COLO668 (cell line): ENCODE measurements around the gene ARHGDIG.
"Not testable (repeated sequence)": the region's sequence is repeated elsewhere in the genome, so short reads cannot be mapped to it uniquely, and the experiment has no call there.

Experiments used
- DNase-seq: peaks from one replicate; lab custom pipeline; 2025; ENCODE audit not compliant: unreplicated experiment; lab: John Stamatoyannopoulos, UW

ARHGDIG gene

DNA sequence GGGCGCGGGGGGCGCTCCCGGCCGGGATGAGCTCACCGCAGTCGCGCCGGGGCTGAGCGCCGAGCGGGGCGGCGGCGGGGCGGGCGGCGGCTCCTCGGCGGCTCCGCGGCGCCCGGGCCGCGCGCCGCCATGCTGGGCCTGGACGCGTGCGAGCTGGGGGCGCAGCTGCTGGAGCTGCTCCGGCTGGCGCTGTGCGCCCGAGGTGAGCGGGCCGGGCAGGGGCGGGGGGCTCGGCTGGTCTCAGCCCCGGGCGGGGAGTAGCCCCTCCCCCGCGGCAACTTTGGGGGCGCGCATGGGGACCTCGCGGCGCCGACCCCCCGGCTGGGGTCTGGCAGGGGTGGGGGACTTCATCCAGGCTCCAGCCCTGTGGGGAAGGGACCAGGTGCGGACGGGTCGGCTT, at the start of gene ARHGDIG:
ARHGDIG (plus strand) TSS at position 40 of the 400 bp plus-strand sequence; CDS start at position 130, 90 bp downstream.
- no peak for DNase-seq

DNA sequence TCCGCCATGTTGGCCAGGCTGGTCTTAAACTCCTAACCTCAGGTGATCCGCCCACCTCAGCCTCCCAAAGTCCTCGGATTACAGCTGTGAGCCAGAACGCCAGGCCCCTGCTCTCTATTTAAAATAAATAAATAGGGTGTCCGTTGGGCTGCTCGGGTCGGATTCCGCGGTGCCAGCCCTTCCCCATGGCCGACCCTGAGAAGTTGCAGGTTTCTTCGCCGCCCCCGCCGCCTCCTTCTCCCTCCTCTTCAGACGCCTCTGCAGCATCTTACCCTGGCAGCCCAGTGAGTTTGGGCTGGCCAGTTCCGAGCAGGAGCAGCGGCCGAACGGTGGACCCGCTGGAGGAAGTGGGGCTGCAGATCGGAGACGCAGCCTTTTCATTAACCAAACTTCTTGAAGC, 49.4 kb upstream of the ARHGDIG start:
- DNase-seq, result no peak

DNA sequence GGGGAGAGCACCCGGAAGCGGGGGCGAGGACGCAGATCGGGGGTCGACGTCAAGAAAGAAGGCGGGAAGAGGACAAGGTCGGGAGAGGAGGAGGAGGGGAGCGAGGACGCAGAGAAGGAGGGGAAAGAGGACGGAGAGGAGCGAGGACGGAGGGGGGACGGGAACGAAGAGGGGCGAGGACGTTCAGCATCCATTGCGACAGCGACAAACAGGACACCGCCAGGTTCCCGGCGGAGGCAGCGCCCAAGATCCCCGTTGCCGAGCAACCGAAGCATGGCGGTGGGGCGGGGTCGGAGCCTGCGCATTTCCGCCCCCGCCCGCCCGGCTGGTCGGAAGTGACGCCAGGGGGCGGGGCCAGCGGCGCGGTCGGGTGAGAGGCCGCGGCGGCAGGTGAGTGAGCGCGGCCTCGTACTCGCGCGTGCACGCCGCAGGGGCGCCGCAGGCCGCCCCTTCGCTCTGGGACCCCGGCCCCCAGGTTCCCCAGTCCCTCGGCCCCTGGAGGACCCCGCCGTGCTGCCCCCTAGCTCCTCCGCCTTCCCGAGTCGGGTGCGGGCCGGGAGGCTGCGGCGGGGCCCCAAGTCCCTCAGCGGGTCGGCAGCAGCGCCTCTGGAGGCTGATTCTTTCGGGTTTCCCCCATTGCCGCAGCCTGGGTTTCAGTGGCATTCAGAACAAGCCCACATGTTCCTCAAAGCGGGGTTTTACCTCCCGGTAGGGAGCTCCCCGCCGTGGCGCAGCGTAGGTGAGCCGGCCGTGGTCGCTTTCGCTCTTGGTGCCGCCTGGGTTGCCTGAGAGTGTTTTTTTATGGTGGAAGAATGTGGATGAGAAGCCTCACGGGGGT, 45.7 kb upstream of the ARHGDIG start, which contains the start of gene FAM234A:
FAM234A (plus strand) TSS at position 354 of the 838 bp plus-strand sequence. CDS start 19,593 bp downstream, outside the sequence.
- DNase-seq, result peak; percentile 98

DNA sequence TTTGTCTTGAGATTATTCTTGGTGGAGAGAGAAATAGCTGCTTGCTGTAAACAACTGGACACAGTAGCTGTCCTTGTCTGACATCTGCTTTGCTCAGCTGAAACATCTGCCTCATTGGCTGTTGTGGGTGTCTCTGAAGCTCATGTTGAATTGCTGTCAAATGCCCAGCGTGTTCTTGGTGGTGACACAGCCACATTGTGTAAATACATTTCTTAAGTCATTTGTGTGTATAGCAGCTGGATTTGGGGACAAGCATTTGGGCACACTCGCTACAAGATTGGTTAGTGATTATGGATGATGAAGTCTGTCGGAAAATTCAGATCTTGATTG, 40.5 kb upstream of the ARHGDIG start:
- DNase-seq, result no peak

DNA sequence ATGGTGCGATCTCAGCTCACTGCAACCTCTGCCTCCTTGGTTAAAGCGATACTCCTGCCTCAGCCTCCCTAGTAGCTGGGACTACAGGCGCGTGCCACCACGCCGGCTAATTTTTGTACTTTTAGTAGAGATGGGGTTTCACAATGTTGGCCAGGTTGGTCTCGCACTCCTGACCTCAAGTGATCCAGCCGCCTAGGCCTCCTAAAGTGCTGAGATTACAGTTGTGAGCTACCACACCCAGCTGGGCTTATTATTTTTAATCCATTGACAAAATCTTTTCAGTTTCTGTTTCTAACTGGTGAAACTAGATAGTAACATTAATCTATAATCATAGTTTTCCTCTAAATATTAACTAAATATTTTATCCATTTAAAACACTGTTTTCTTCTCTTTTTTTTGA, 39.8 kb upstream of the ARHGDIG start:
- DNase-seq, result no peak

DNA sequence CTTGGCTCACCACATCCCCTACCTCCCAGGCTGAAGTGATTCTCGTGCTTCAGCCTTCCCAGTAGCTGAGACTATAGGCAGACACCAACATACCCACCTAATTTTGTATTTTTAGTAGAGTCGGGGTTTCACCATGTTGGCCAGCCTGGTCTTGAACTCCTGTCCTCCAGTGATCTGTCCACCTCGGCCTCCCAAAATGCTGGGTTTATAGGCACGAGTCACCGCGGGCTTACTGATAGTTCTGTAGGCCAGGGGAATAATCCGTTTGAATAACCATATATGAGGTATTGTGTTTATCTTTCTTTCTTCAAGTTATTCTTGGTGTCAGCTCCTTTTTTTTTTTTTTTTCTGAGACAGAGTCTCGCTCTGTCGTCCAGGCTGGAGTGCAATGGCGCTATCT, 38.1 kb upstream of the ARHGDIG start:
- DNase-seq, result no peak

DNA sequence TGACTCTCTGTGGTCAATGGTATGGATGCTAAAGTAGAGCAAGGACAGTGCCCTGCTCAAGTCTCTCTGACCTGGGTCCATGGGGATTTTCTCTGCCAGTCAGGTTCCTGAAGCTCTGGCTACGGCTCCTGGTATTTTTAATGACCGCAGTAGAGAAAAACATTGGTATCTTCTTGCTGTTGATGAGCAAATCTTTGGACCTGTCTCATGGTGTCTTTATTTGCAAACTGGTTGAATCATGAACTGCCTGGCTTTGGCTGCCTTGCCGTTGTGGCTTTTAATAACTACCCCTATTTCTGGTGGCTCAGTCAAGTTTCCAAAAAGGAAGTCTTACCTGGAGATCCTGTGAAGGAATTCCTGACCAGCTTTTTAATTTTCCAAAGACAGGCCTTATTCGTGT, 37.0 kb upstream of the ARHGDIG start:
- DNase-seq, result no peak

DNA sequence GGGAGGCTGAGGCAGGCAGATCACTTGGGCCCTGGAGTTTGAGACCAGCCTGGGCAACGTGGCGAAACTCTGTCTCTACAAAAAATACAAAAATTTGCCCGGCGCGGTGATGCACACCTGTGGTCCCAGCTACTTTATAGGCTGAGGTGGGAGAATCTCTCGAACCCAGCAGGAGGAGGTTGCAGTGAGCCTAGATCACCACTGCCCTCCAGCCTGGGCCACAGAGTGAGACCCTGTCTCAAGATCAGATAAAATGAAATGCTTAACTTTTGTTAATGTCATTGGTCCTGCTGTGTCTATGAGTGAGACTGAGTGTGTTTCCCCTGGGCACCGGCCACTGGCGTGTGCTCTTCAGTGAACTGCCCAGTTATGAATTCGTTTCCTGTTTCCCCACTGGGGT, 35.3 kb upstream of the ARHGDIG start:
- DNase-seq, result no peak

DNA sequence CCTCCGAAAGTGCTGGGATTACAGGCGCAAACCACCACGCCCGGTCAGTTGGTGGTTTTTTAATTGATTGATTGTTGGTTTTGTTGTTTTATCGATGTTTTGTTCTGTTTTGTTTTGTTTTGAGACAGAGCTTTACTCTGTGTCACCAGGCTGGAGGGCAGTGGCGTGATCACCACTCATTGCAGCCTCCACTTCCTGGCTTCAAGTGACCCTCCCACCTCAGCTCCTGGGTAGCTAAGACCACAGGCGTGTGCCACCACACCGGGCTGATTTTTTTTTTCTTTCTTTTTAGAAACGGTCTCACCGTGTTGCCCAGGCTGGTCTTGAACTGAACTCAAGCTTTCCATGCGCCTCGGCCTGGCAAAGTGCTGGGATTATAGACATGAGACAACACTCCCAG, 33.4 kb upstream of the ARHGDIG start:
- DNase-seq, result no peak

DNA sequence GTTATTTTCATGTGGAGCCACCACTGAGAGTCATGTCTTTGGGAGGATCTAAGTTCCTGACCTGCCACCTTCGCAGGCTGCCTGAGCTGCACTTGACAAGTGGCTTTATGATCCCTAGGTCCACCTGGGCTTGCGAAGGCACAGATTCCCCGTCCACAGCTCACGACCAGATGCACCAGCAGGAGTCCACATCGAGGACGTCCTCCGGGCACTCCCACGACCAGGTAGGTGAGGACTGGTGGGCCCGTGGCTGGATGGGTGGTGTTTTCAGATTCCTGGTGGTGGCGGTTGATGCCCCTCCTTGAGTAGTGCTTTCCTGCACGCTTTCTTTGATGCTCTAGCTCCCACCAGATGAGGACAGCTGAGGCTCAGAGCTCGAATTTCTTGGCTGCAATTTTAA, 31.0 kb upstream of the ARHGDIG start:
- no peak for DNase-seq

DNA sequence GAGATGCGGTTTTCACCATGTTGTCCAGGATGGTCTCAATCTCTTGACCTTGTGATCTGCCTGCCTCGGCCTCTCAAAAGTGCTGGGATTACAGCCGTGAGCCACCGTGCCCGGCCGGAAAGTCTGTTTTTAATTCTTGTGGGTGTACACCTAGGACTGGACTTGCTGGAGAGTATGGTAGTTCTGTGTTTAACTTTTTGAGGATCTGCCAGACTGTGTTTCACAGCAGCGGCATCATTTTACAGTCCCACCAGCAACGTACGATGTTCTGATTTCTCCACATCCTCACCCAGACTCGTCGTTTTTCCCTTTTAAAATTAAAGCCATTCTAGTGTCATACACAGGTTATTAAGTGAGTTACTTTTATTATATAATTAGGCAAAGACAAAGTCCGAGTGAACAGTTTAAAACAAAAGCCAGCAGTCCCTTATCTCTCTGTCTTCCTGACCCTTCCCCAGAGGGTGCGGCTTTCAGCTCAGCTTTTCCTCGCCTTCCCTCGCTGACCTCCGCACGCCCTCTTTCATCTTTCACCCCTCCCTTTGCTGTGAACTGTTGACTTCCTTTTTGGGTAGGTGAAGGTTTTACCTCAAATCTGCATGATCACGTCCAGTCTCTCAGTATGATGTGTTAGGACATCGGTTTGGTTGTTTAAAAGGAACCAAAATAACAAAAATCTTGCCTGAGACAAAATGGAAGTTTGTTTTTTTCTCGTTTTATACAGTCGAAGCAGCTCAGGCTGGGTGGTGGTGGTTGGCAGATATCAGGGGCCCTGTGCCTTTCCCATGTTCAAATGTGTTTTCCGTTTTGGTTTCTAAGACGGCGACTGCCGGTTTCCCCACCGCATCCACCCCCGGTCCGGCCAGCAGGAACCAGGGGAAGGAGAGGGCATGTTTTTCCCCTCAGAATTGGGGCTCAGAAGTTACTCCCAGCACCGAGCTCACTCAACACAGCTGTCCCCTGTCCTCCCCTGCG, 27.7 kb upstream of the ARHGDIG start:
- no peak for DNase-seq

DNA sequence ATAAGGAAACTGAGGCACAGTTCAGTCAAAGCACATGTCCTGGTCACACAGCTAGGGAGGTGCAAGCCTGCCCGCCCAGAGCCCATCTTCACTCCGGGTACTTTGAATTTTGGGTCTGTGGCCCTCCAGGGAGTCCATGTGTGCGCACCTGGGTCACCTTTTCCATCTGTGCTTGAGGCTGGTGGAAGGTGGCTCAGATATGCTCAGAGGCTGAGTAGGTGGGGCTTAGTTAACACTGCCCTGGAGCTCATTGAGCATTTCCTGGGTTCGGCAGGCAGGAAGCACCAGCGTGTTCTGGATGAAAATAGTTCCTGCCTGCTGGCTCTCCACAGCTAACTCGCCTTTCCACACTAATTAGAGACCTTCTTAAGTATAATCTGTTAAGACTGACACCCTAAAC, 26.6 kb upstream of the ARHGDIG start:
- no peak for DNase-seq

DNA sequence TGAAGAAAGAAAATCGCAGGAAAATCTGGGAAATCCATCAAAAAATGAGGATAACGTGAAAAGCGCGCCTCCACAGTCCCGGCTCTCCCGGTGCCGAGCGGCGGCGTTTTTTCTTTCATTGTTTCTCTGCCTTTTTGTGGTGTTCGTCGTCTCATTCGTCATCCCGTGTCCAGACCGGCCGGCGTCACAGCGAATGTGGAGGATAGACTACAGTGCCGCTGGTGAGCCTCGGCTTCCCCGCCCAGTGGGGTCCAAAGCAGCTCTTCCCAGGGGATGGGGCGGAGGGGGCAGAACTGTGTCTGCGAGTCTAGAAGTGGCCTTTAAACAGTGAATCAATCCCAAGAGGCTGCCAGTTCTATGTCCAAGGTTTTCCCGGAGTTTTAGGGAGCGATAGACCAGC, 25.9 kb upstream of the ARHGDIG start:
- DNase-seq, result no peak

DNA sequence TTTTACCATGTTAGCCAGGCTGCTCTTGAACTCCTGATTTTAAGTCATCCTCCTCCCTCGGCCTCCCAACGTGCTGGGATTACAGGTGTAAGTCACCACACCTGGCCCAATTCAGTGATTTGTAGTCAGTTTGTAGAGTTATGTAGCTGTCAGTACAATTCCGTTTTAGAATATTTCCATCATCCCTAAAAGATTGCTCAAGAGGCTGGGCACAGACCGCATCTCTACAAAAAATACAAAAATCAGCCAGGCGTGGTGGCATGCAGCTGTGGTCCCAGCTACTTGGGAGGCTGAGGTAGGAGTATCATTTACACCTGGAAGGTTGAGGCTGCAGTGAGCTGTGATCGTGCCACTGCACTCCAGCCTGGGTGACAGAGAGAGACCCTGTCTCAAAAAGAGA, 25.2 kb upstream of the ARHGDIG start:
- DNase-seq, result no peak

DNA sequence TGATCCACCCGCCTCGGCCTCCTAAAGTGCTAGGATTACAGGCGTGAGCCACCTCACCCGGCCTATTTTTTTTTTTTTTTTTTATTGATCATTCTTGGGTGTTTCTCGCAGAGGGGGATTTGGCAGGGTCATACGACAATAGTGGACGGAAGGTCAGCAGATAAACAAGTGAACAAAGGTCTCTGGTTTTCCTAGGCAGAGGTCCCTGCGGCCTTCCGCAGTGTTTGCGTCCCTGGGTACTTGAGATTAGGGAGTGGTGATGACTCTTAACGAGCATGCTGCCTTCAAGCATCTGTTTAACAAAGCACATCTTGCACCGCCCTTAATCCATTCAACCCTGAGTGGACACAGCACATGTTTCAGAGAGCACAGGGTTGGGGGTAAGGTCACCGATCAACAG, 22.3 kb upstream of the ARHGDIG start:
- DNase-seq, result not testable (repeated sequence)

DNA sequence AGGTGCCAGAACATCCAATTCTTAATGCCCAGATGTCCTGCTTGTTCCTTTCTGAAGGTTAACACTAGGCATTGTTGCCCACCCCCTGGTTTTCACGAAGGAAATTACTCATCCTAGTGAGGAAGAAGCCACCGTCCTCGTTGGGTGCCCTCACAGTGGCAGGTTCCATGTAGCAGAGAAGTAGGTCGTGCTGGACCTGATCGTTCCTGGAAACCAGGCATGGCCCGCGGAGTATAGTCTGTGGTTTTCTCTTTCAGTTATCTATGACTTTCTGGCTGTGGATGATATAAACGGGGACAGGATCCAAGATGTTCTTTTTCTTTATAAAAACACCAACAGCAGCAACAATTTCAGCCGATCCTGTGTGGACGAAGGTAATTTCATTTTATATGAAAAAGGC, 21.2 kb upstream of the ARHGDIG start:
- no peak for DNase-seq

DNA sequence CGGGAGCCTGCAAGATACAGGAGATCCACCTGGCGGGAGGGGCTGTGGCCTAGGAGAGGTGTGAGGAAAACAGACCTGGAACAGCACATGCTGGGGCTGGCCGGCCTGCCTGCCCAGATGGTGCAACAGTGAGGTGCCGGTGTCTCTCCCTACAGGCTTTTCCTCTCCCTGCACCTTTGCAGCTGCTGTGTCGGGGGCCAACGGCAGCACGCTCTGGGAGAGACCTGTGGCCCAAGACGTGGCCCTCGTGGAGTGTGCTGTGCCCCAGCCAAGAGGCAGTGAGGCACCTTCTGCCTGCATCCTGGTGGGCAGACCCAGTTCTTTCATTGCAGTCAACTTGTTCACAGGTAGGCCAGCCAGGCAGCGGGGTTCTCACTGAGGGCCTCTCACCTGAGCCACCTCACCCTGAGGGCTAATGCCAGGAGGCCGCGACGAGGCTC, 20.6 kb upstream of the ARHGDIG start:
- DNase-seq, result no peak

DNA sequence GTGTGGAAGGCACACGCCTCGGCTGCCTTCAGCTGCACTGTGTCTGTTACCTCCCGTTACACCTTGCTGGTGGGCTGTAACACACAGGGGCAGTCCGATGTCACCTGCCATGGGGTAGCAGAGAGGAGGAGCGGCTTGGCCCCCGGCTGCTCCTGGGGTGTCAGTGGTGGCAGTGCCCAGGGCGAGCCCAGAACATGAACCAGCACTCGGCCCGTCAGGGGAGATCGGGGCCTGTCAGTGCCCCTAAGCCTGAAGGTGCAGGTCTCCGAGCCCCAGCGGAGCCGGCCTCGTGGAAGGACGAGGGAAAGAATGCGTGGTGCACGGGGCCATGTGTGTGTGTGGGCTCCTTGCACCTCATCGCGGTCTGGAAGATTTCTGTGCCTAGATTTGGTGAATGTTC, 20.1 kb upstream of the ARHGDIG start:
- DNase-seq, result no peak

DNA sequence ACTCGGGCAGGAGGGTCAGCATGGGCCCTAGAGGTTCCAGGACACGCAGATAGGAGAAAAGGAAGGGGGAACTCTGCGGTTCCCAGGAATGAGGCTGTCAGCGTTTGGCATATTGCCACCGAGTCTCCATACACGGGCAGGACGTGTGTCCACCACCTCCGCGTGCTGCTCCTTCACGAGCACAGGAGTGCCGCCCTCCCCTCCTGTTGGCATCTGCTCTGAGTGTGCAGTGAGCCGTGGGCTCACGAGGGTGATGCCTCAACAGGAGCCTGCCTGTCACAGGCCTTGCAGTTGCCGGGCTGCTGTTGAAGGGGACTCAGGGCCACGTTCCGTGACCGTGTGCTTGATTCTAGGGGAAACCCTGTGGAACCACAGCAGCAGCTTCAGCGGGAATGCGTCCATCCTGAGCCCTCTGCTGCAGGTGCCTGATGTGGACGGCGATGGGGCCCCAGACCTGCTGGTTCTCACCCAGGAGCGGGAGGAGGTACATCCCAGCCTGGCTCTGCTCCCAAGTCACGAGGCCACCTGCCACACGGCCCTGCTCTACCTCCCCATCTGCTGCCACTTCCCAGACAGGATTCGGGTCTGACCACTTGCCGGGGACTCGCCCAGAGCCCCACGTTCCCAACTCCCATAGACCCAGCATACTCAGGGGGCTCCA, 19.2 kb upstream of the ARHGDIG start:
- no peak for DNase-seq

DNA sequence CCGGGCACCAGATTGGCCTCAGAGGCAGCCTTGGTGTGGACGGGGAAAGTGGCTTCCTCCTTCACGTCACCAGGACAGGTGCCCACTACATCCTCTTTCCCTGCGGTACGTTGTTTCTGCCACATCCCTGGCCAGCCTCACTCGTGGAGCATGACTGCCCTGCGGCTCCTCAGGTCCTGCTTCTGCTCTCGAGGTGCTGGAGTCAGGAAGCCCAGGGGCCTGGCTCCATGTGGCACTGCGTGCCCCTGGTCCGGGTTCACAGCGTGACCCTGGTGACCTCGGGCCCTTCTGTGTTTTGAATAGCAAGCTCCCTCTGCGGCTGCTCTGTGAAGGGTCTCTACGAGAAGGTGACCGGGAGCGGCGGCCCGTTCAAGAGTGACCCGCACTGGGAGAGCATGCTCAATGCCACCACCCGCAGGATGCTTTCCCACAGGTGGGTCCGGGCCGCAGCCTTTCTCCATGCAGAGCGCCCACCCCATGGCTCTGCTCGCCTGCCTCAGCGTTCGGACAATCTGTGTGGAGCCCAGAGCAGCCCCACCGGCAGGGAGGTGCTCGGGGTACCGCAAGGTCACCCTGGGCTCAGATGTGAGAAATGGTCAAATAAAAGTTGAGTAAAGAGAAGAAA, 18.2 kb upstream of the ARHGDIG start:
- DNase-seq, result no peak

DNA sequence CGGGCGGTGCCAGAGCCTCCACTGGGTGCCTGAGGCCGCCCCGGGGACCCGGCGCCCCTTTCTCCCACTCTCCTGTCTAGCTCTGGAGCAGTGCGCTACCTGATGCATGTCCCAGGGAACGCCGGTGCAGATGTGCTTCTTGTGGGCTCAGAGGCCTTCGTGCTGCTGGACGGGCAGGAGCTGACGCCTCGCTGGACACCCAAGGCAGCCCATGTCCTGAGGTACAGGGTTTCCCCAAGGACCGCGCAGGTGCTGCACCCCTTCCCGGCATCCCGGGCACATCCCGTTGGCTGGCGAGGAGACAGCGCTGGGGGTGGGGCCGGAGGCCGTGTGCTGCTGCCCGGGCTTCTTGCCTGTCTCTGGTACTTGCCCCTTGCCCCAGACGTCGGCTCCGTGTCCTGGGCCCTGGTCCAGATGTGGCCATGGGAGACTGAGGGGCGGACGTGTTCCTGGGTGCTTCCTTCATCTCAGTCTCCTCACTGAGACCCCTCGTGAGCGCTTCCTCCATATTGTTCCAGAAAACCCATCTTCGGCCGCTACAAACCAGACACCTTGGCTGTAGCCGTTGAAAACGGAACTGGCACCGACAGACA, 17.1 kb upstream of the ARHGDIG start:
- DNase-seq, result no peak
